ENCODE measurements around the gene PIWIL4.
"Not testable (repeated sequence)": the region's sequence is repeated elsewhere in the genome, so short reads cannot be mapped to it uniquely, and the experiment has no call there.

The PIWIL4 gene

GRCh38 chr11:94584978-94585377 lies 17.8 kb downstream of the PIWIL4 start:
- DNase-seq (ENCODE audit: low spot score), result no peak

- no peak for DNase-seq (ENCODE audit: low spot score)
Measured at GRCh38 chr11:94585399-94585798, 18.2 kb downstream of the PIWIL4 start.

- DNase-seq (ENCODE audit: low spot score), result no peak
Measured at GRCh38 chr11:94586546-94586945, 19.4 kb downstream of the PIWIL4 start.

- DNase-seq (ENCODE audit: low spot score), result no peak
Measured at GRCh38 chr11:94586978-94587377, 19.8 kb downstream of the PIWIL4 start.

GRCh38 chr11:94588366-94588942 lies 21.3 kb downstream of the PIWIL4 start:
- DNase-seq (ENCODE audit: low spot score), result peak; percentile 87

- DNase-seq (ENCODE audit: low spot score), result no peak
Measured at GRCh38 chr11:94590352-94591041, 23.3 kb downstream of the PIWIL4 start.

GRCh38 chr11:94593030-94593429 lies 25.9 kb downstream of the PIWIL4 start:
- peak; percentile 50 for DNase-seq (ENCODE audit: low spot score)

- DNase-seq (ENCODE audit: low spot score), result no peak
Measured at GRCh38 chr11:94595076-94595475, 27.9 kb downstream of the PIWIL4 start.

- DNase-seq (ENCODE audit: low spot score), result peak; percentile 33
Measured at GRCh38 chr11:94597896-94598295, 30.7 kb downstream of the PIWIL4 start.

GRCh38 chr11:94599510-94599909 lies 32.3 kb downstream of the PIWIL4 start:
- DNase-seq (ENCODE audit: low spot score), result no peak

- DNase-seq (ENCODE audit: low spot score), result peak; percentile 98
Measured at GRCh38 chr11:94602430-94603372, 35.5 kb downstream of the PIWIL4 start.

- DNase-seq (ENCODE audit: low spot score), result no peak
Measured at GRCh38 chr11:94603587-94603986, 36.4 kb downstream of the PIWIL4 start.

GRCh38 chr11:94604482-94604881 lies 37.3 kb downstream of the PIWIL4 start:
- DNase-seq (ENCODE audit: low spot score), result peak; percentile 66

- no peak for DNase-seq (ENCODE audit: low spot score)
Measured at GRCh38 chr11:94613120-94613519, 46.0 kb downstream of the PIWIL4 start.

GRCh38 chr11:94623120-94623735 lies 56.1 kb downstream of the PIWIL4 start:
- peak; percentile 82 for DNase-seq (ENCODE audit: low spot score)

GRCh38 chr11:94625422-94625821 lies 58.3 kb downstream of the PIWIL4 start:
- not testable (repeated sequence) for DNase-seq (ENCODE audit: low spot score)

- not testable (repeated sequence) for DNase-seq (ENCODE audit: low spot score)
Measured at GRCh38 chr11:94627003-94627560, 59.9 kb downstream of the PIWIL4 start.

- no peak for DNase-seq (ENCODE audit: low spot score)
Measured at GRCh38 chr11:94629741-94630140, 62.6 kb downstream of the PIWIL4 start.

- no peak for DNase-seq (ENCODE audit: low spot score)
Measured at GRCh38 chr11:94630221-94630620, 63.1 kb downstream of the PIWIL4 start.

GRCh38 chr11:94632356-94632755 lies 65.2 kb downstream of the PIWIL4 start:
- no peak for DNase-seq (ENCODE audit: low spot score)

- no peak for DNase-seq (ENCODE audit: low spot score)
Measured at GRCh38 chr11:94635072-94635471, 67.9 kb downstream of the PIWIL4 start.

GRCh38 chr11:94636388-94636949 lies 69.3 kb downstream of the PIWIL4 start:
- DNase-seq (ENCODE audit: low spot score), result no peak

Data from kidney tubule cell (primary cell).